ENCODE results near the gene SH3BP1. TPM values are rescaled to one million over a fixed set of nuclear protein-coding genes. Genes with fewer than 3 reads are reported as not detected.
A peak's percentile ranks its signal among the peaks of the same experiment; 100 is the strongest.
"Not testable (repeated sequence)": the region's sequence is repeated elsewhere in the genome, so short reads cannot be mapped to it uniquely, and the experiment has no call there.

SH3BP1 gene
- total RNA-seq, 1 donor from 2014 or later = 88.4 TPM

DNA sequence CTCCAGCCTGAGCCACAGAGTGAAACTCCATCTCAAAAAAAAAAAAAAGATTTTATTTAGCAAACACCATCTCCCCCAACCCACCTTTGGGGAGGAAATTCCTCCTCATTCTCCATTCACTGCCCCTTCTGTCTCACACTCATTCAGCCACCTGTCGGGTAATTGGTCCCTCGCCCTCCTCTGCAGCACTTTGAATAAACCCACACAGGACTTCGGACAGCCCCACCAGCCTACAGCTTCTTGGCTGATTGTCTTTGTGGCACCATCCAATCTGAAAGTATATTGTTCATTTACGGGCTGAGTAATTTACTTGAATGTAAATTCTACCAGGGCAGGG, 38.3 kb upstream of the SH3BP1 start:
- Mint-ChIP-seq H3K27ac (no peak overlapping the region), H3K27me3 (peaks cover 20% of the 10 kb centered on the region), H3K36me3 (ENCODE audit: low read depth) (no peaks in the 10 kb centered on the region), H3K4me1 (no peaks in the 10 kb centered on the region), H3K4me3 (no peak overlapping the region), H3K9me3 (no peaks in the 10 kb centered on the region)
- intact Hi-C loops (cut with micrococcal nuclease) = loop anchor here (10.0 kb wide), 1 partner anchor 1274 kb away; the partner anchor contains the start of gene CBX6
- CTCF ChIA-PET = no interaction called here
- ATAC-seq (ENCODE audit: low read depth) = no peak
- POLR2A ChIA-PET = interaction anchor here (0.7 kb wide), 1 partner anchor 80 kb away, joined by 3 read pairs; no protein-coding TSS in a partner anchor
- TF ChIP-seq, protein P1, sequence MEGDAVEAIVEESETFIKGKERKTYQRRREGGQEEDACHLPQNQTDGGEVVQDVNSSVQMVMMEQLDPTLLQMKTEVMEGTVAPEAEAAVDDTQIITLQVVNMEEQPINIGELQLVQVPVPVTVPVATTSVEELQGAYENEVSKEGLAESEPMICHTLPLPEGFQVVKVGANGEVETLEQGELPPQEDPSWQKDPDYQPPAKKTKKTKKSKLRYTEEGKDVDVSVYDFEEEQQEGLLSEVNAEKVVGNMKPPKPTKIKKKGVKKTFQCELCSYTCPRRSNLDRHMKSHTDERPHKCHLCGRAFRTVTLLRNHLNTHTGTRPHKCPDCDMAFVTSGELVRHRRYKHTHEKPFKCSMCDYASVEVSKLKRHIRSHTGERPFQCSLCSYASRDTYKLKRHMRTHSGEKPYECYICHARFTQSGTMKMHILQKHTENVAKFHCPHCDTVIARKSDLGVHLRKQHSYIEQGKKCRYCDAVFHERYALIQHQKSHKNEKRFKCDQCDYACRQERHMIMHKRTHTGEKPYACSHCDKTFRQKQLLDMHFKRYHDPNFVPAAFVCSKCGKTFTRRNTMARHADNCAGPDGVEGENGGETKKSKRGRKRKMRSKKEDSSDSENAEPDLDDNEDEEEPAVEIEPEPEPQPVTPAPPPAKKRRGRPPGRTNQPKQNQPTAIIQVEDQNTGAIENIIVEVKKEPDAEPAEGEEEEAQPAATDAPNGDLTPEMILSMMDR (IDR thresholded peaks at IDR 0.05) = no peak
- DNase-seq = no peak

DNA sequence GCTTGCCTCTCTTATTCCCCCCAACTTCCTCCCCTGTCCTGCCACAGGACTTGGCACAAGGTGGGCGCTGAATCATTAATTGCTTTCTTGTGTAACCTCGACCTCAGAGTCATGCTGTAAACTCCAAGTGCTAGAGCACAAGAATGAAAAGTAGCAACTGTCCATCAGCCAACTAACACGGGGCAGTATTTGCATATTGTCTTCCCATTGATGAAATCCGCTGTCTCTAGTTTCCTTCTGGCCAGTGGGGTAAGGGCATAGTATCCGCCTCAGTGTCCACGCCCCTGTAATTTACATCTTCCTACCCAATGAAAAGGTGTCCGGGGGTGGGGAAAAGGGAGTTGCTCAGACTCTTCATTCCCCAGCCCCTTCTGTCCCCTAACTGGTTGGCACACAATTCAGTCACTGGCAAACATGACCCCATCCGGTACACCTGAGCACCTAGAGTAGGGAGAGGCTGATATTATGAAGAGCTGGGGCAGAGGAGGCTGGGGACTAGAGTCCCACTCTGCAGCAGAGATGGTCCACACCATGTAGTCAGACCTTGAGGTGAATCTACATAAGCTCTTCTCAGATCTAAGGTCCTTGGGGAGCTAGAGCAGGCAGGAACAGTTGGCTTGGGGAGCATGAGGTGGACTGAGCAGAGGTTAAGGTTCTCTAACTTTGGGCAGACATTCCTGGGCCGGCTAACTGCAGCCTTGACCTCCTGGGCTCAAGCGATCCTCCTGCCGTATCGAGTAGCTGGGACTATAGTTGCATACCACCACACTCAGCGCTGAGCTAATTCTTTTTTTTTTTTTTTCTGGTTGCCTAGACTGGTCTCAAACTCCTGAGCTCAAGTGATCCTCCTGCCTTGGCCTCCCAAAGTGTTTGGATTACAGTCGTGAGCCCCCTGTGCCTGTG, 37.7 kb upstream of the SH3BP1 start:
- Mint-ChIP-seq H3K27ac (no peak overlapping the region), H3K9me3 (no peaks in the 10 kb centered on the region), H3K36me3 (ENCODE audit: low read depth) (no peaks in the 10 kb centered on the region), H3K4me1 (no peaks in the 10 kb centered on the region), H3K4me3 (no peak overlapping the region), H3K27me3 (peaks cover 20% of the 10 kb centered on the region)
- intact Hi-C loops (cut with micrococcal nuclease) = loop anchor here (10.0 kb wide), 1 partner anchor 1273 kb away; the partner anchor contains the start of gene CBX6
- TF ChIP-seq, protein P1 (IDR thresholded peaks at IDR 0.05) = no peak
- ChIA-PET POLR2A (interaction anchor here (1.1 kb wide), 1 partner anchor 41 kb away, joined by 3 read pairs; no protein-coding TSS in a partner anchor), CTCF (interaction anchor here (1.2 kb wide), 1 partner anchor 9 kb away, joined by 4 read pairs; no protein-coding TSS in a partner anchor)
- DNase-seq (no peak), ATAC-seq (ENCODE audit: low read depth) (peak; percentile 37)

DNA sequence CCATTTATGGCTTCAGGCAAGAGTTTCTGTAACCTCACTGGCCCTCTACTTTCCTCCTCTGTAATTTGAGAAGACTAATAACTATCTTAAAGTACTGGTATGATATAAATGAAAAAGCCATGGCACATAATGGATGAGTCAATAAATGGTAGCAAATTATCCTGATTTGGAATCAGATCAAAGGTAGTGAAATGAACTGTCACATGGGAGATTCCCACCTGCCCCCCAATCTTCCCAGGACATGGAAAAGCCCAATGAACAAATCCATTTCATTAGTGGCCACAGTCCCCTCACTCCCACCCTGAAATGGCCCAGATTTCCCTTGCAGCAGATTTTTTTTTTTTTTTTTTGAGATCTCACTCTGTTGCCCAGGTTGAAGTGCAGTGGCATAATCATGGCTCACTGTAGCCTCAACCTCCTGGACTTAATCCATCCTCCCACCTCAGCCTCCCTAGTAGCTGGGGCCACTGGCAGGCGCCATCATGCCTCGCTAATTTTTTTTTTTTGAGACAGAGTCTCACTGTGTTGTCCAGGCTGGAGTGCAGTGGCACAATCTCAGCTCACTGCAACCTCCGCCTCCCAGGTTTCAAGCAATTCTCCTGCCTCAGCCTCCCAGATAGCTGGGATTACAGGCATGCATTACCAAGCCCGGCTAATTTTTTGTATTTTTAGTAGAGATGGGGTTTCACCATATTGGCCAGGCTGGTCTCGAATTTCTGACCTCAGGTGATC, 36.8 kb upstream of the SH3BP1 start:
- H3K4me3 Mint-ChIP-seq; DNase-seq; H3K27ac Mint-ChIP-seq; ATAC-seq (ENCODE audit: low read depth); H3K9me3 Mint-ChIP-seq; H3K4me1 Mint-ChIP-seq; H3K36me3 Mint-ChIP-seq (ENCODE audit: low read depth): not testable (repeated sequence)
- H3K27me3 Mint-ChIP-seq = peaks cover 22% of the 10 kb centered on the region
- CTCF ChIA-PET = interaction anchor here (1.2 kb wide), 1 partner anchor 10 kb away, joined by 4 read pairs; no protein-coding TSS in a partner anchor
- intact Hi-C loops (cut with micrococcal nuclease) = loop anchor here (10.0 kb wide), 1 partner anchor 1272 kb away; the partner anchor contains the start of gene CBX6
- POLR2A ChIA-PET = interaction anchor here (0.7 to 1.1 kb wide), 2 partner anchors 41 to 60 kb away, joined by 3 to 4 read pairs; no protein-coding TSS in a partner anchor

DNA sequence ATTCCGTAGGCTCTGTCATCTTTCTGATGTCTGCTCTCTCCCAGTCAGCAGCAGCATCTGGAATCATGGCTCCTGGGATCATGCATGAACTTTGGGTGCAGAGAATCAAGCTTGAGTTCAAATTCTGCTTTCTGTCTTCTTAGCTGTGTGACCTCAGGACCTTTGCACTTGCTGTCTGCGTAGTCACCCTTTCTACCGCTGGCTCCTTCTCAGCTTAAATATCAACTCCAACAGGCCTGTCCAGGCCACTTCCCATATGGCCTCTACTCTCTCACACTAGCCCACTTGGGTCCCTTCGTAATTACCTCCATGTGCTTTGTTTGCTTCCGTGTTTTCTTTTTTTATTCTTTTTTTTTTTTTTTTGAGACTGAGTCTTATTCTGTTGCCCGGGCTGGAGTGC, 35.4 kb upstream of the SH3BP1 start:
- intact Hi-C loops (cut with micrococcal nuclease) = loop anchor here (10.0 kb wide), 1 partner anchor 1271 kb away; the partner anchor contains the start of gene CBX6
- Mint-ChIP-seq H3K27me3 (peaks cover 22% of the 10 kb centered on the region), H3K4me1 (peaks cover 18% of the 10 kb centered on the region), H3K9me3 (no peaks in the 10 kb centered on the region), H3K27ac (no peak overlapping the region), H3K4me3 (no peak overlapping the region), H3K36me3 (ENCODE audit: low read depth) (no peaks in the 10 kb centered on the region)
- POLR2A ChIA-PET = interaction anchor here (0.6 to 1.0 kb wide), 5 partner anchors 24 to 210 kb away, joined by 4 to 8 read pairs (median 7); partner anchors contain the start of gene LGALS2
- no peak for ATAC-seq (ENCODE audit: low read depth)
- CTCF ChIA-PET = no interaction called here
- no peak for DNase-seq
- TF ChIP-seq, protein P1 (IDR thresholded peaks at IDR 0.05) = no peak

DNA sequence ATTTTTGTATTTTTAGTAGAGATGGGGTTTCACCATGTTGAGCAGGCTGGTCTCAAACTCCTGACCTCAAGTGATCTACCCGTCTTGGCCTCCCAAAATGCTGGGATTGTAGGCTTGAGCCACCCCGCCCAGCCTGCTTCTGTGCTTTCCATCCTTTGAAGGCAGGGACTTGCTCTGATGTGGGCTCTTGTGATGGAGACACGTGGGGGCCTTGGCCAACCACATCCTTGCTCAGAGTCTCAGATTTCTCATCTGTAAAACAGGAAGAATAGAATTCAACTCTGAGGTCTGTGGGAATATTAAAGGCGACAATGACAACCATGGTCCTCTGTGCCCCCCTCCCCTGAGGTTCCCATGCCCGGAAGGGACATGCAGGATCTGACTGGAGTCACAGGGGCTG, 34.6 kb upstream of the SH3BP1 start:
- Mint-ChIP-seq H3K4me1 (peaks cover 26% of the 10 kb centered on the region), H3K27ac (no peak overlapping the region), H3K36me3 (ENCODE audit: low read depth) (peaks cover 3% of the 10 kb centered on the region), H3K4me3 (no peak overlapping the region), H3K27me3 (peaks cover 22% of the 10 kb centered on the region), H3K9me3 (no peaks in the 10 kb centered on the region)
- POLR2A ChIA-PET = interaction anchor here (0.7 kb wide), 1 partner anchor 37 kb away, joined by 7 read pairs; no protein-coding TSS in a partner anchor
- no peak for ATAC-seq (ENCODE audit: low read depth)
- DNase-seq = no peak
- CTCF ChIA-PET = interaction anchor here (4.7 kb wide), 1 partner anchor 12 kb away, joined by 33 read pairs; no protein-coding TSS in a partner anchor
- TF ChIP-seq, protein P1 (IDR thresholded peaks at IDR 0.05) = no peak
- intact Hi-C loops (cut with micrococcal nuclease) = loop anchor here (5.0 to 10.0 kb wide), 2 partner anchors 347 to 1270 kb away; partner anchors contain the start of genes C22orf23, CBX6 and POLR2F
